ENCODE measurements around the gene RAD51B. TPM values are rescaled to one million over a fixed set of nuclear protein-coding genes. Genes with fewer than 3 reads are reported as not detected.
A peak's percentile ranks its signal among the peaks of the same experiment; 100 is the strongest.

The RAD51B gene
- total RNA-seq, 6 donors from 2014 or later, result 10.6 to 63.9 (median 18.4) TPM

GRCh38 chr14:68248481-68249255 is 429.1 kb downstream of the RAD51B start:
- Histone ChIP-seq H3K27me3 (no peaks in the 10 kb centered on the region), H3K9me3 (no peaks in the 10 kb centered on the region), H3K4me1 (peaks cover 56 to 72% (median 65%) of the 10 kb centered on the region in 4 donors), H3K27ac (peak overlapping the region; percentile 12 to 79 (median 74)), H3K36me3 (no peaks in the 10 kb centered on the region), H3K4me3 (no peak overlapping the region)
- DNase-seq (peak in 1 of 2 donors; percentile 17), ATAC-seq (ENCODE audit: low FRiP score in 2 of 2) (peak; percentile 73 to 84)
- TF ChIP-seq POLR2A (IDR thresholded peaks at IDR 0.05) (no peak), EP300 (IDR thresholded peaks at IDR 0.05) (no peak), CTCF (IDR thresholded peaks at IDR 0.05) (peak in 5 of 6 experiments; percentile 41 to 68 (median 55))
- WGBS, 2 donors, result 51 to 64% methylated on average over 7 of the region's 7 CpGs

GRCh38 chr14:68249661-68250451 is 430.3 kb downstream of the RAD51B start:
- ATAC-seq (ENCODE audit: low FRiP score in 2 of 2) (no peak), DNase-seq (no peak)
- no peaks in the 10 kb centered on the region for H3K36me3 ChIP-seq
- no peak for TF ChIP-seq POLR2AphosphoS5 (IDR thresholded peaks at IDR 0.05)
- TF ChIP-seq CTCF (IDR thresholded peaks at IDR 0.05), result no peak
- no peak for TF ChIP-seq EP300 (IDR thresholded peaks at IDR 0.05)
- TF ChIP-seq POLR2A (IDR thresholded peaks at IDR 0.05), result no peak
- H3K4me3 ChIP-seq, result no peak overlapping the region
- WGBS, 2 donors, result 58 to 73% methylated on average over 3 of the region's 3 CpGs
- H3K27ac ChIP-seq, result peak overlapping the region; percentile 12 to 75 (median 64)
- peaks cover 54 to 72% (median 62%) of the 10 kb centered on the region in 4 donors for H3K4me1 ChIP-seq
- H3K9me3 ChIP-seq, result no peaks in the 10 kb centered on the region
- no peaks in the 10 kb centered on the region for H3K27me3 ChIP-seq

GRCh38 chr14:68250927-68251768 is 431.6 kb downstream of the RAD51B start:
- peak overlapping the region; percentile 48 to 75 (median 64) for H3K27ac ChIP-seq
- TF ChIP-seq POLR2A (IDR thresholded peaks at IDR 0.05) (no peak), POLR2AphosphoS5 (IDR thresholded peaks at IDR 0.05) (no peak), CTCF (IDR thresholded peaks at IDR 0.05) (peak in 1 of 6 experiments; percentile 4), EP300 (IDR thresholded peaks at IDR 0.05) (no peak)
- no peaks in the 10 kb centered on the region for H3K9me3 ChIP-seq
- no peak for ATAC-seq (ENCODE audit: low FRiP score in 2 of 2)
- no peak for DNase-seq
- no peaks in the 10 kb centered on the region for H3K27me3 ChIP-seq
- peaks cover 49 to 73% (median 56%) of the 10 kb centered on the region in 4 donors for H3K4me1 ChIP-seq
- WGBS, 2 donors, result 53 to 54% methylated on average over 4 of the region's 4 CpGs
- H3K4me3 ChIP-seq, result no peak overlapping the region
- no peaks in the 10 kb centered on the region for H3K36me3 ChIP-seq

- Histone ChIP-seq H3K4me1 (peaks cover 43 to 67% (median 52%) of the 10 kb centered on the region in 4 donors), H3K4me3 (no peak overlapping the region), H3K27me3 (no peaks in the 10 kb centered on the region), H3K36me3 (no peaks in the 10 kb centered on the region), H3K9me3 (no peaks in the 10 kb centered on the region), H3K27ac (peak overlapping the region in 3 of 4 donors; percentile 64 to 75 (median 65))
- no peak for TF ChIP-seq POLR2A (IDR thresholded peaks at IDR 0.05)
- TF ChIP-seq POLR2AphosphoS5 (IDR thresholded peaks at IDR 0.05), result no peak
- no peak for TF ChIP-seq EP300 (IDR thresholded peaks at IDR 0.05)
- TF ChIP-seq CTCF (IDR thresholded peaks at IDR 0.05), result no peak
- no peak for ATAC-seq (ENCODE audit: low FRiP score in 2 of 2)
- DNase-seq, result no peak
- 50 to 79% methylated on average over 1 of the region's 1 CpG for WGBS, 2 donors
These were observed 432.2 kb downstream of the RAD51B start for GRCh38 chr14:68251769-68252100.

Data from upper lobe of left lung (tissue), 6 donors.